ENCODE measurements around the gene DNAAF5. TPM values are rescaled to one million over a fixed set of nuclear protein-coding genes. Genes with fewer than 3 reads are reported as not detected.

DNAAF5 gene
- total RNA-seq, 2 experiments from 2014 or later: 42.6 to 58.5 TPM

- no peaks in the 10 kb centered on the region for H3K4me1 ChIP-seq (ENCODE audit: insufficient read depth, low read length, poor library complexity, severe bottlenecking)
- DNase-seq (ENCODE audit: low spot score): no peak
- no peak overlapping the region for H3K27ac ChIP-seq (ENCODE audit: low read depth, low read length, poor library complexity, severe bottlenecking)
- no TSS peak for BruUV-seq (replicated peaks)
- POLR2A ChIA-PET: interaction anchor here (1.1 kb wide), 1 partner anchor 139 kb away, joined by 5 read pairs; no protein-coding TSS in a partner anchor
- TF ChIP-seq EZH2phosphoT487 (IDR thresholded peaks at IDR 0.05; ENCODE audit: borderline replicate concordance, low read depth, low read length): no peak
- TF ChIP-seq, protein P1, sequence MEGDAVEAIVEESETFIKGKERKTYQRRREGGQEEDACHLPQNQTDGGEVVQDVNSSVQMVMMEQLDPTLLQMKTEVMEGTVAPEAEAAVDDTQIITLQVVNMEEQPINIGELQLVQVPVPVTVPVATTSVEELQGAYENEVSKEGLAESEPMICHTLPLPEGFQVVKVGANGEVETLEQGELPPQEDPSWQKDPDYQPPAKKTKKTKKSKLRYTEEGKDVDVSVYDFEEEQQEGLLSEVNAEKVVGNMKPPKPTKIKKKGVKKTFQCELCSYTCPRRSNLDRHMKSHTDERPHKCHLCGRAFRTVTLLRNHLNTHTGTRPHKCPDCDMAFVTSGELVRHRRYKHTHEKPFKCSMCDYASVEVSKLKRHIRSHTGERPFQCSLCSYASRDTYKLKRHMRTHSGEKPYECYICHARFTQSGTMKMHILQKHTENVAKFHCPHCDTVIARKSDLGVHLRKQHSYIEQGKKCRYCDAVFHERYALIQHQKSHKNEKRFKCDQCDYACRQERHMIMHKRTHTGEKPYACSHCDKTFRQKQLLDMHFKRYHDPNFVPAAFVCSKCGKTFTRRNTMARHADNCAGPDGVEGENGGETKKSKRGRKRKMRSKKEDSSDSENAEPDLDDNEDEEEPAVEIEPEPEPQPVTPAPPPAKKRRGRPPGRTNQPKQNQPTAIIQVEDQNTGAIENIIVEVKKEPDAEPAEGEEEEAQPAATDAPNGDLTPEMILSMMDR (conservative IDR thresholded peaks at IDR 0.05; ENCODE audit: low read length): no peak
- no peaks in the 10 kb centered on the region for H4K20me1 ChIP-seq (ENCODE audit: insufficient read depth, low read length)
- intact Hi-C loops (cut with micrococcal nuclease; ENCODE audit: unreplicated experiment): no loop called here
- no peak overlapping the region for H3K4me3 ChIP-seq (ENCODE audit: low read depth, low read length, poor library complexity, severe bottlenecking)
- no peak overlapping the region for H2AFZ ChIP-seq (ENCODE audit: low read length)
- CTCF ChIA-PET (ENCODE audit: unreplicated experiment): no interaction called here
- no peaks in the 10 kb centered on the region for H3K79me2 ChIP-seq (ENCODE audit: insufficient read depth, low read depth, low read length)
- no peaks in the 10 kb centered on the region for H3K9me2 ChIP-seq (ENCODE audit: insufficient read depth, low read length)
- peaks cover 69% of the 10 kb centered on the region for H3K36me3 ChIP-seq (ENCODE audit: insufficient read depth, low read length)
- no peaks in the 10 kb centered on the region for H3K9me3 ChIP-seq (ENCODE audit: low read length)
- H3K4me2 ChIP-seq (ENCODE audit: low read length): no peak overlapping the region
Observed at GRCh38 chr7:765383-765782, 38.9 kb downstream of the DNAAF5 start.

DNA sequence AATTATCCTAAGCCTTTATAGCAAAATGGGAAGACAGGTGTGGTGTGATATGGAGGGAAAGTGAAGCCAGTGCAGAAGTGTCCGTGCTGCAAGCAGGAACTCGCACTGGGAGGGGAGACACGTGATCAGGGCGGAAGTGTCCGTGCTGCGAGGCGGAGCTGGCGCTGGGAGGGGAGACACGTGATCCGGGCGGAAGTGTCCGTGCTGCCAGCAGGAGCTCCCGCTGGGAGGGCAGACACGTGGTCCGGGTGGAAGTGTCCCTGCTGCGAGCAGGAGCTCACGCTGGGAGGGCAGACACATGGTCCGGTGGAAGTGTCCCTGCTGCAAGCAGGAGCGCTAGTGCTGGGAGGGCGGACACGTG lies 41.1 kb downstream of the DNAAF5 start:
- Histone ChIP-seq H2AFZ (ENCODE audit: low read length) (no peak overlapping the region), H3K4me3 (ENCODE audit: low read depth, low read length, poor library complexity, severe bottlenecking) (no peak overlapping the region), H3K36me3 (ENCODE audit: insufficient read depth, low read length) (peaks cover 74% of the 10 kb centered on the region), H3K4me2 (ENCODE audit: low read length) (no peak overlapping the region), H3K4me1 (ENCODE audit: insufficient read depth, low read length, poor library complexity, severe bottlenecking) (no peaks in the 10 kb centered on the region), H4K20me1 (ENCODE audit: insufficient read depth, low read length) (no peaks in the 10 kb centered on the region), H3K79me2 (ENCODE audit: insufficient read depth, low read depth, low read length) (no peaks in the 10 kb centered on the region), H3K9me3 (ENCODE audit: low read length) (no peaks in the 10 kb centered on the region), H3K9me2 (ENCODE audit: insufficient read depth, low read length) (no peaks in the 10 kb centered on the region), H3K27ac (ENCODE audit: low read depth, low read length, poor library complexity, severe bottlenecking) (no peak overlapping the region)
- POLR2A ChIA-PET: interaction anchor here (0.6 kb wide), 1 partner anchor 13 kb away, joined by 3 read pairs; no protein-coding TSS in a partner anchor
- CTCF ChIA-PET (ENCODE audit: unreplicated experiment): no interaction called here
- TF ChIP-seq, protein P1 (conservative IDR thresholded peaks at IDR 0.05; ENCODE audit: low read length): no peak
- TF ChIP-seq EZH2phosphoT487 (IDR thresholded peaks at IDR 0.05; ENCODE audit: borderline replicate concordance, low read depth, low read length): no peak
- DNase-seq (ENCODE audit: low spot score): no peak
- intact Hi-C loops (cut with micrococcal nuclease; ENCODE audit: unreplicated experiment): no loop called here
- BruUV-seq (replicated peaks): no TSS peak

GRCh38 chr7:767941-768731 lies 41.6 kb downstream of the DNAAF5 start:
- Histone ChIP-seq H3K9me2 (ENCODE audit: insufficient read depth, low read length) (no peaks in the 10 kb centered on the region), H3K79me2 (ENCODE audit: insufficient read depth, low read depth, low read length) (no peaks in the 10 kb centered on the region), H2AFZ (ENCODE audit: low read length) (no peak overlapping the region), H3K9me3 (ENCODE audit: low read length) (no peaks in the 10 kb centered on the region), H3K4me2 (ENCODE audit: low read length) (no peak overlapping the region), H3K4me1 (ENCODE audit: insufficient read depth, low read length, poor library complexity, severe bottlenecking) (no peaks in the 10 kb centered on the region), H3K4me3 (ENCODE audit: low read depth, low read length, poor library complexity, severe bottlenecking) (no peak overlapping the region), H3K27ac (ENCODE audit: low read depth, low read length, poor library complexity, severe bottlenecking) (no peak overlapping the region), H4K20me1 (ENCODE audit: insufficient read depth, low read length) (no peaks in the 10 kb centered on the region), H3K36me3 (ENCODE audit: insufficient read depth, low read length) (peaks cover 74% of the 10 kb centered on the region)
- CTCF ChIA-PET (ENCODE audit: unreplicated experiment): no interaction called here
- DNase-seq (ENCODE audit: low spot score): no peak
- POLR2A ChIA-PET: interaction anchor here (0.6 kb wide), 1 partner anchor 14 kb away, joined by 3 read pairs; no protein-coding TSS in a partner anchor
- BruUV-seq (replicated peaks): no TSS peak
- TF ChIP-seq, protein P1 (conservative IDR thresholded peaks at IDR 0.05; ENCODE audit: low read length): no peak
- TF ChIP-seq EZH2phosphoT487 (IDR thresholded peaks at IDR 0.05; ENCODE audit: borderline replicate concordance, low read depth, low read length): no peak
- intact Hi-C loops (cut with micrococcal nuclease; ENCODE audit: unreplicated experiment): no loop called here
